ENCODE measurements around the gene PPP1R3G.

The PPP1R3G gene

GRCh38 chr6:5081182-5081581, 4.0 kb upstream of the PPP1R3G start:
- no peak for TF ChIP-seq ZFX (IDR thresholded peaks at IDR 0.05; ENCODE audit: borderline replicate concordance)
- no peak for TF ChIP-seq CTCF (IDR thresholded peaks at IDR 0.05)
- no peak overlapping the region for H3K27ac ChIP-seq

- H3K27ac ChIP-seq = no peak overlapping the region
- no peak for TF ChIP-seq CTCF (IDR thresholded peaks at IDR 0.05)
These were observed 3.2 kb upstream of the PPP1R3G start for GRCh38 chr6:5081955-5082354.

- no peak overlapping the region for H3K27ac ChIP-seq
- TF ChIP-seq ZFX (IDR thresholded peaks at IDR 0.05; ENCODE audit: borderline replicate concordance) (no peak), CTCF (IDR thresholded peaks at IDR 0.05) (no peak)
These were observed 2.4 kb upstream of the PPP1R3G start for GRCh38 chr6:5082487-5083306.

GRCh38 chr6:5083307-5083583, 1.9 kb upstream of the PPP1R3G start:
- no peak for TF ChIP-seq ZFX (IDR thresholded peaks at IDR 0.05; ENCODE audit: borderline replicate concordance)
- no peak for TF ChIP-seq CTCF (IDR thresholded peaks at IDR 0.05)
- no peak overlapping the region for H3K27ac ChIP-seq

- TF ChIP-seq CTCF (IDR thresholded peaks at IDR 0.05) (no peak), ZFX (IDR thresholded peaks at IDR 0.05; ENCODE audit: borderline replicate concordance) (no peak)
- H3K27ac ChIP-seq = no peak overlapping the region
These were observed 1.3 kb upstream of the PPP1R3G start for GRCh38 chr6:5083813-5084359.

- no peak overlapping the region for H3K27ac ChIP-seq
- TF ChIP-seq CTCF (IDR thresholded peaks at IDR 0.05) (no peak), ZFX (IDR thresholded peaks at IDR 0.05; ENCODE audit: borderline replicate concordance) (no peak)
These were observed 771 bp upstream of the PPP1R3G start for GRCh38 chr6:5084360-5084780.

GRCh38 chr6:5085648-5086293, 630 bp downstream of the PPP1R3G start:
- no peak overlapping the region for H3K27ac ChIP-seq
- TF ChIP-seq ZFX (IDR thresholded peaks at IDR 0.05; ENCODE audit: borderline replicate concordance) (no peak), CTCF (IDR thresholded peaks at IDR 0.05) (no peak)

All from 22Rv1 (cell line).